Measurements from ENCODE around the gene RIT2. TPM values are rescaled to one million over a fixed set of nuclear protein-coding genes. Genes with fewer than 3 reads are reported as not detected.
"Not testable (repeated sequence)": the region's sequence is repeated elsewhere in the genome, so short reads cannot be mapped to it uniquely, and the experiment has no call there.

The RIT2 gene
- total and polyA plus RNA-seq, 5 donors: not detected

- H3K27ac ChIP-seq (ENCODE audit: low read length): no peak overlapping the region
- H3K4me1 ChIP-seq (ENCODE audit: control insufficient read depth, insufficient read depth, low read length): no peaks in the 10 kb centered on the region
- no peaks in the 10 kb centered on the region for H3K9me3 ChIP-seq (ENCODE audit: control insufficient read depth, low read length)
- WGBS: 80% methylated on average over 4 of the region's 4 CpGs
- no peak overlapping the region for H3K4me3 ChIP-seq (ENCODE audit: low read length)
- intact Hi-C loops (cut with DNase I): no loop called here
- no peaks in the 10 kb centered on the region for H3K27me3 ChIP-seq (ENCODE audit: control insufficient read depth, insufficient read depth)
- DNase-seq (no peak), ATAC-seq (no peak)
Measured at GRCh38 chr18:42752916-42753315, 362.6 kb downstream of the RIT2 start.

GRCh38 chr18:42746794-42747193, 368.7 kb downstream of the RIT2 start:
- DNase-seq (no peak), ATAC-seq (no peak)
- intact Hi-C loops (cut with DNase I): no loop called here
- no peak overlapping the region for H3K27ac ChIP-seq (ENCODE audit: low read length)
- no peak overlapping the region for H3K4me3 ChIP-seq (ENCODE audit: low read length)
- no peaks in the 10 kb centered on the region for H3K27me3 ChIP-seq (ENCODE audit: control insufficient read depth, insufficient read depth)
- no peaks in the 10 kb centered on the region for H3K4me1 ChIP-seq (ENCODE audit: control insufficient read depth, insufficient read depth, low read length)
- H3K9me3 ChIP-seq (ENCODE audit: control insufficient read depth, low read length): no peaks in the 10 kb centered on the region
- WGBS: 37% methylated on average over 1 of the region's 1 CpG

- no peak for ATAC-seq
- H3K9me3 ChIP-seq (ENCODE audit: control insufficient read depth, low read length): no peaks in the 10 kb centered on the region
- no peak overlapping the region for H3K4me3 ChIP-seq (ENCODE audit: low read length)
- intact Hi-C loops (cut with DNase I): no loop called here
- no peak for DNase-seq
- H3K27me3 ChIP-seq (ENCODE audit: control insufficient read depth, insufficient read depth): no peaks in the 10 kb centered on the region
- no peak overlapping the region for H3K27ac ChIP-seq (ENCODE audit: low read length)
- H3K4me1 ChIP-seq (ENCODE audit: control insufficient read depth, insufficient read depth, low read length): no peaks in the 10 kb centered on the region
Measured at GRCh38 chr18:42745931-42746330, 369.6 kb downstream of the RIT2 start.

- no peaks in the 10 kb centered on the region for H3K9me3 ChIP-seq (ENCODE audit: control insufficient read depth, low read length)
- intact Hi-C loops (cut with DNase I): no loop called here
- ATAC-seq (no peak), DNase-seq (no peak)
- no peak overlapping the region for H3K27ac ChIP-seq (ENCODE audit: low read length)
- H3K27me3 ChIP-seq (ENCODE audit: control insufficient read depth, insufficient read depth): no peaks in the 10 kb centered on the region
- H3K4me3 ChIP-seq (ENCODE audit: low read length): no peak overlapping the region
- H3K4me1 ChIP-seq (ENCODE audit: control insufficient read depth, insufficient read depth, low read length): no peaks in the 10 kb centered on the region
Measured at GRCh38 chr18:42745171-42745570, 370.3 kb downstream of the RIT2 start.

GRCh38 chr18:42743373-42744138, 371.9 kb downstream of the RIT2 start:
- Histone ChIP-seq H3K27ac (ENCODE audit: low read length) (no peak overlapping the region), H3K4me1 (ENCODE audit: control insufficient read depth, insufficient read depth, low read length) (no peaks in the 10 kb centered on the region), H3K4me3 (ENCODE audit: low read length) (no peak overlapping the region), H3K9me3 (ENCODE audit: control insufficient read depth, low read length) (no peaks in the 10 kb centered on the region), H3K27me3 (ENCODE audit: control insufficient read depth, insufficient read depth) (no peaks in the 10 kb centered on the region)
- 72% methylated on average over 7 of the region's 7 CpGs for WGBS
- ATAC-seq (no peak), DNase-seq (no peak)
- intact Hi-C loops (cut with DNase I): no loop called here

- Histone ChIP-seq H3K4me1 (ENCODE audit: control insufficient read depth, insufficient read depth, low read length) (no peaks in the 10 kb centered on the region), H3K9me3 (ENCODE audit: control insufficient read depth, low read length) (no peaks in the 10 kb centered on the region), H3K4me3 (ENCODE audit: low read length) (no peak overlapping the region), H3K27ac (ENCODE audit: low read length) (no peak overlapping the region), H3K27me3 (ENCODE audit: control insufficient read depth, insufficient read depth) (no peaks in the 10 kb centered on the region)
- no peak for ATAC-seq
- no peak for DNase-seq
- intact Hi-C loops (cut with DNase I): no loop called here
Measured at GRCh38 chr18:42742969-42743368, 372.5 kb downstream of the RIT2 start.

- intact Hi-C loops (cut with DNase I): no loop called here
Measured at GRCh38 chr18:42742474-42742873, 373.0 kb downstream of the RIT2 start.

GRCh38 chr18:42741805-42742347, 373.6 kb downstream of the RIT2 start:
- H3K4me1 ChIP-seq (ENCODE audit: control insufficient read depth, insufficient read depth, low read length); H3K9me3 ChIP-seq (ENCODE audit: control insufficient read depth, low read length); H3K4me3 ChIP-seq (ENCODE audit: low read length); DNase-seq; ATAC-seq; H3K27me3 ChIP-seq (ENCODE audit: control insufficient read depth, insufficient read depth); intact Hi-C loops (cut with DNase I); H3K27ac ChIP-seq (ENCODE audit: low read length): not testable (repeated sequence)
- WGBS: 86% methylated on average over 12 of the region's 12 CpGs

More at GRCh38 chr18:42742474-42742873, 373.0 kb downstream of the RIT2 start:
- no peak for ATAC-seq
- no peak overlapping the region for H3K4me3 ChIP-seq (ENCODE audit: low read length)
- DNase-seq: no peak
- no peaks in the 10 kb centered on the region for H3K27me3 ChIP-seq (ENCODE audit: control insufficient read depth, insufficient read depth)
- H3K4me1 ChIP-seq (ENCODE audit: control insufficient read depth, insufficient read depth, low read length): no peaks in the 10 kb centered on the region
- no peak overlapping the region for H3K27ac ChIP-seq (ENCODE audit: low read length)
- H3K9me3 ChIP-seq (ENCODE audit: control insufficient read depth, low read length): no peaks in the 10 kb centered on the region

GRCh38 chr18:42741299-42741698, 374.2 kb downstream of the RIT2 start:
- H3K27ac ChIP-seq (ENCODE audit: low read length); H3K4me3 ChIP-seq (ENCODE audit: low read length); DNase-seq; H3K4me1 ChIP-seq (ENCODE audit: control insufficient read depth, insufficient read depth, low read length); H3K9me3 ChIP-seq (ENCODE audit: control insufficient read depth, low read length); ATAC-seq; intact Hi-C loops (cut with DNase I); H3K27me3 ChIP-seq (ENCODE audit: control insufficient read depth, insufficient read depth): not testable (repeated sequence)
- 74% methylated on average over 2 of the region's 2 CpGs for WGBS

- H3K4me3 ChIP-seq (ENCODE audit: low read length): no peak overlapping the region
- DNase-seq (no peak), ATAC-seq (no peak)
- WGBS: 80% methylated on average over 1 of the region's 1 CpG
- H3K9me3 ChIP-seq (ENCODE audit: control insufficient read depth, low read length): no peaks in the 10 kb centered on the region
- intact Hi-C loops (cut with DNase I): no loop called here
- no peaks in the 10 kb centered on the region for H3K4me1 ChIP-seq (ENCODE audit: control insufficient read depth, insufficient read depth, low read length)
- H3K27ac ChIP-seq (ENCODE audit: low read length): no peak overlapping the region
- H3K27me3 ChIP-seq (ENCODE audit: control insufficient read depth, insufficient read depth): no peaks in the 10 kb centered on the region
Measured at GRCh38 chr18:42736074-42736473, 379.4 kb downstream of the RIT2 start.

GRCh38 chr18:42734520-42734919, 381.0 kb downstream of the RIT2 start:
- DNase-seq (no peak), ATAC-seq (no peak)
- no peaks in the 10 kb centered on the region for H3K27me3 ChIP-seq (ENCODE audit: control insufficient read depth, insufficient read depth)
- no peaks in the 10 kb centered on the region for H3K9me3 ChIP-seq (ENCODE audit: control insufficient read depth, low read length)
- 89% methylated on average over 3 of the region's 3 CpGs for WGBS
- no peak overlapping the region for H3K27ac ChIP-seq (ENCODE audit: low read length)
- intact Hi-C loops (cut with DNase I): no loop called here
- no peaks in the 10 kb centered on the region for H3K4me1 ChIP-seq (ENCODE audit: control insufficient read depth, insufficient read depth, low read length)
- no peak overlapping the region for H3K4me3 ChIP-seq (ENCODE audit: low read length)

- Histone ChIP-seq H3K27me3 (ENCODE audit: control insufficient read depth, insufficient read depth) (no peaks in the 10 kb centered on the region), H3K9me3 (ENCODE audit: control insufficient read depth, low read length) (no peaks in the 10 kb centered on the region), H3K4me3 (ENCODE audit: low read length) (no peak overlapping the region), H3K27ac (ENCODE audit: low read length) (no peak overlapping the region), H3K4me1 (ENCODE audit: control insufficient read depth, insufficient read depth, low read length) (no peaks in the 10 kb centered on the region)
- DNase-seq (no peak), ATAC-seq (no peak)
- WGBS: 43% methylated on average over 1 of the region's 1 CpG
- intact Hi-C loops (cut with DNase I): no loop called here
Measured at GRCh38 chr18:42730272-42730671, 385.2 kb downstream of the RIT2 start.

Data from right cardiac atrium (tissue), 5 donors.